ENCODE results near the gene EIF4G3. TPM values are rescaled to one million over a fixed set of nuclear protein-coding genes. Genes with fewer than 3 reads are reported as not detected.
"Not testable (repeated sequence)": the region's sequence is repeated elsewhere in the genome, so short reads cannot be mapped to it uniquely, and the experiment has no call there.

The EIF4G3 gene
- total RNA-seq, 2 experiments from 2014 or later: 44.6 to 48.0 TPM

GRCh38 chr1:21068937-21069336 lies 107.8 kb downstream of the EIF4G3 start:
- H3K4me3 Mint-ChIP-seq: no peak overlapping the region
- peaks cover 2% of the 10 kb centered on the region for H3K36me3 Mint-ChIP-seq (ENCODE audit: low read depth)
- no peaks in the 10 kb centered on the region for H3K4me1 Mint-ChIP-seq (ENCODE audit: low read depth)
- no peaks in the 10 kb centered on the region for H3K9me3 Mint-ChIP-seq
- no peak for DNase-seq
- H3K27me3 Mint-ChIP-seq (ENCODE audit: low read depth): no peaks in the 10 kb centered on the region
- CTCF ChIA-PET: no interaction called here
- no peak overlapping the region for H3K27ac Mint-ChIP-seq
- intact Hi-C loops (cut with micrococcal nuclease): no loop called here

GRCh38 chr1:21067551-21068227 lies 109.0 kb downstream of the EIF4G3 start:
- CTCF ChIA-PET: no interaction called here
- no peaks in the 10 kb centered on the region for H3K9me3 Mint-ChIP-seq
- no peak overlapping the region for H3K27ac Mint-ChIP-seq
- H3K4me1 Mint-ChIP-seq (ENCODE audit: low read depth): no peaks in the 10 kb centered on the region
- intact Hi-C loops (cut with micrococcal nuclease): no loop called here
- no peak for DNase-seq
- H3K36me3 Mint-ChIP-seq (ENCODE audit: low read depth): peaks cover 3% of the 10 kb centered on the region
- no peaks in the 10 kb centered on the region for H3K27me3 Mint-ChIP-seq (ENCODE audit: low read depth)
- no peak overlapping the region for H3K4me3 Mint-ChIP-seq

- DNase-seq: no peak
- Mint-ChIP-seq H3K36me3 (ENCODE audit: low read depth) (peaks cover 3% of the 10 kb centered on the region), H3K27me3 (ENCODE audit: low read depth) (no peaks in the 10 kb centered on the region), H3K9me3 (no peaks in the 10 kb centered on the region), H3K4me1 (ENCODE audit: low read depth) (no peaks in the 10 kb centered on the region), H3K27ac (no peak overlapping the region), H3K4me3 (no peak overlapping the region)
- intact Hi-C loops (cut with micrococcal nuclease): no loop called here
- CTCF ChIA-PET: no interaction called here
Observed at GRCh38 chr1:21066356-21067012, 110.2 kb downstream of the EIF4G3 start.

GRCh38 chr1:21065851-21066250 lies 110.8 kb downstream of the EIF4G3 start:
- no peaks in the 10 kb centered on the region for H3K27me3 Mint-ChIP-seq (ENCODE audit: low read depth)
- no peak for DNase-seq
- H3K4me1 Mint-ChIP-seq (ENCODE audit: low read depth): no peaks in the 10 kb centered on the region
- no peaks in the 10 kb centered on the region for H3K9me3 Mint-ChIP-seq
- H3K4me3 Mint-ChIP-seq: no peak overlapping the region
- intact Hi-C loops (cut with micrococcal nuclease): no loop called here
- CTCF ChIA-PET: no interaction called here
- H3K36me3 Mint-ChIP-seq (ENCODE audit: low read depth): peaks cover 1% of the 10 kb centered on the region
- no peak overlapping the region for H3K27ac Mint-ChIP-seq

GRCh38 chr1:21064057-21064456 lies 112.6 kb downstream of the EIF4G3 start:
- Mint-ChIP-seq H3K27ac (no peak overlapping the region), H3K9me3 (no peaks in the 10 kb centered on the region), H3K27me3 (ENCODE audit: low read depth) (no peaks in the 10 kb centered on the region), H3K4me3 (no peak overlapping the region), H3K36me3 (ENCODE audit: low read depth) (peaks cover 1% of the 10 kb centered on the region), H3K4me1 (ENCODE audit: low read depth) (no peaks in the 10 kb centered on the region)
- intact Hi-C loops (cut with micrococcal nuclease): no loop called here
- DNase-seq: no peak
- CTCF ChIA-PET: no interaction called here

- DNase-seq: no peak
- no peaks in the 10 kb centered on the region for H3K27me3 Mint-ChIP-seq (ENCODE audit: low read depth)
- H3K27ac Mint-ChIP-seq: no peak overlapping the region
- no peaks in the 10 kb centered on the region for H3K9me3 Mint-ChIP-seq
- intact Hi-C loops (cut with micrococcal nuclease): no loop called here
- CTCF ChIA-PET: interaction anchor here (0.6 kb wide), 1 partner anchor 95 kb away, joined by 3 read pairs; no protein-coding TSS in a partner anchor
- H3K36me3 Mint-ChIP-seq (ENCODE audit: low read depth): peaks cover 1% of the 10 kb centered on the region
- no peak overlapping the region for H3K4me3 Mint-ChIP-seq
- no peaks in the 10 kb centered on the region for H3K4me1 Mint-ChIP-seq (ENCODE audit: low read depth)
Observed at GRCh38 chr1:21060523-21060922, 116.2 kb downstream of the EIF4G3 start.

- Mint-ChIP-seq H3K36me3 (ENCODE audit: low read depth) (peaks cover 1% of the 10 kb centered on the region), H3K9me3 (no peaks in the 10 kb centered on the region), H3K4me1 (ENCODE audit: low read depth) (no peaks in the 10 kb centered on the region), H3K27ac (no peak overlapping the region), H3K27me3 (ENCODE audit: low read depth) (no peaks in the 10 kb centered on the region), H3K4me3 (no peak overlapping the region)
- CTCF ChIA-PET: no interaction called here
- DNase-seq: no peak
- intact Hi-C loops (cut with micrococcal nuclease): no loop called here
Observed at GRCh38 chr1:21059021-21059420, 117.7 kb downstream of the EIF4G3 start.

GRCh38 chr1:21058035-21058793 lies 118.5 kb downstream of the EIF4G3 start:
- Mint-ChIP-seq H3K4me1 (ENCODE audit: low read depth) (no peaks in the 10 kb centered on the region), H3K9me3 (no peaks in the 10 kb centered on the region), H3K27me3 (ENCODE audit: low read depth) (no peaks in the 10 kb centered on the region), H3K27ac (no peak overlapping the region), H3K4me3 (no peak overlapping the region), H3K36me3 (ENCODE audit: low read depth) (peaks cover 1% of the 10 kb centered on the region)
- no peak for DNase-seq
- CTCF ChIA-PET: interaction anchor here (1.1 kb wide), 1 partner anchor 174 kb away, joined by 3 read pairs; no protein-coding TSS in a partner anchor
- intact Hi-C loops (cut with micrococcal nuclease): no loop called here

- intact Hi-C loops (cut with micrococcal nuclease); DNase-seq; H3K4me3 Mint-ChIP-seq; H3K4me1 Mint-ChIP-seq (ENCODE audit: low read depth); H3K27ac Mint-ChIP-seq; H3K27me3 Mint-ChIP-seq (ENCODE audit: low read depth); H3K36me3 Mint-ChIP-seq (ENCODE audit: low read depth); CTCF ChIA-PET; H3K9me3 Mint-ChIP-seq: not testable (repeated sequence)
Observed at GRCh38 chr1:21053189-21053928, 123.3 kb downstream of the EIF4G3 start.

- DNase-seq: no peak
- CTCF ChIA-PET: no interaction called here
- no peak overlapping the region for H3K4me3 Mint-ChIP-seq
- no peaks in the 10 kb centered on the region for H3K9me3 Mint-ChIP-seq
- intact Hi-C loops (cut with micrococcal nuclease): no loop called here
- no peak overlapping the region for H3K27ac Mint-ChIP-seq
- no peaks in the 10 kb centered on the region for H3K4me1 Mint-ChIP-seq (ENCODE audit: low read depth)
- H3K36me3 Mint-ChIP-seq (ENCODE audit: low read depth): peaks cover 6% of the 10 kb centered on the region
- no peaks in the 10 kb centered on the region for H3K27me3 Mint-ChIP-seq (ENCODE audit: low read depth)
Observed at GRCh38 chr1:21052034-21052433, 124.7 kb downstream of the EIF4G3 start.

- Mint-ChIP-seq H3K4me1 (ENCODE audit: low read depth) (no peaks in the 10 kb centered on the region), H3K9me3 (no peaks in the 10 kb centered on the region), H3K27me3 (ENCODE audit: low read depth) (no peaks in the 10 kb centered on the region), H3K27ac (no peak overlapping the region), H3K36me3 (ENCODE audit: low read depth) (peaks cover 6% of the 10 kb centered on the region), H3K4me3 (no peak overlapping the region)
- intact Hi-C loops (cut with micrococcal nuclease): no loop called here
- no peak for DNase-seq
- CTCF ChIA-PET: no interaction called here
Observed at GRCh38 chr1:21051177-21051825, 125.4 kb downstream of the EIF4G3 start.

- CTCF ChIA-PET: no interaction called here
- no peaks in the 10 kb centered on the region for H3K9me3 Mint-ChIP-seq
Observed at GRCh38 chr1:21050031-21050430, 126.7 kb downstream of the EIF4G3 start.

More at GRCh38 chr1:21050031-21050430, 126.7 kb downstream of the EIF4G3 start:
- no peaks in the 10 kb centered on the region for H3K4me1 Mint-ChIP-seq (ENCODE audit: low read depth)
- H3K36me3 Mint-ChIP-seq (ENCODE audit: low read depth): peaks cover 9% of the 10 kb centered on the region
- H3K4me3 Mint-ChIP-seq: no peak overlapping the region
- intact Hi-C loops (cut with micrococcal nuclease): no loop called here
- no peaks in the 10 kb centered on the region for H3K27me3 Mint-ChIP-seq (ENCODE audit: low read depth)
- H3K27ac Mint-ChIP-seq: no peak overlapping the region
- no peak for DNase-seq

Measured in activated naive CD4-positive, alpha-beta T cell treated with anti-CD3 and anti-CD28 coated beads for 36 hours (primary cell).